HEK293T (cell line): ENCODE measurements around the gene COL28A1.

ENCODE experiments used
- BHLHE40 ChIP-seq: fragments of 450-650 bp; IDR thresholded peaks from 2 replicates; pipeline ENCODE4 v1.6.1; 2016; ENCODE audit warnings: mild to moderate bottlenecking, moderate library complexity, borderline replicate concordance
- FOXK2 ChIP-seq: fragments of 450-650 bp; IDR thresholded peaks from 2 replicates; pipeline ENCODE4 v1.6.1; 2016; ENCODE audit warnings: mild to moderate bottlenecking
- FOXM1 ChIP-seq: fragments of 450-650 bp; IDR thresholded peaks from 2 replicates; pipeline ENCODE4 v1.6.1; 2017; ENCODE audit warnings: mild to moderate bottlenecking, borderline replicate concordance
- PKNOX1 ChIP-seq: fragments of 450-650 bp; IDR thresholded peaks from 2 replicates; pipeline ENCODE4 v1.6.1; 2016
- TARDBP ChIP-seq: fragments of 450-650 bp; IDR thresholded peaks from 2 replicates; pipeline ENCODE4 v1.6.1; 2016

DNA sequence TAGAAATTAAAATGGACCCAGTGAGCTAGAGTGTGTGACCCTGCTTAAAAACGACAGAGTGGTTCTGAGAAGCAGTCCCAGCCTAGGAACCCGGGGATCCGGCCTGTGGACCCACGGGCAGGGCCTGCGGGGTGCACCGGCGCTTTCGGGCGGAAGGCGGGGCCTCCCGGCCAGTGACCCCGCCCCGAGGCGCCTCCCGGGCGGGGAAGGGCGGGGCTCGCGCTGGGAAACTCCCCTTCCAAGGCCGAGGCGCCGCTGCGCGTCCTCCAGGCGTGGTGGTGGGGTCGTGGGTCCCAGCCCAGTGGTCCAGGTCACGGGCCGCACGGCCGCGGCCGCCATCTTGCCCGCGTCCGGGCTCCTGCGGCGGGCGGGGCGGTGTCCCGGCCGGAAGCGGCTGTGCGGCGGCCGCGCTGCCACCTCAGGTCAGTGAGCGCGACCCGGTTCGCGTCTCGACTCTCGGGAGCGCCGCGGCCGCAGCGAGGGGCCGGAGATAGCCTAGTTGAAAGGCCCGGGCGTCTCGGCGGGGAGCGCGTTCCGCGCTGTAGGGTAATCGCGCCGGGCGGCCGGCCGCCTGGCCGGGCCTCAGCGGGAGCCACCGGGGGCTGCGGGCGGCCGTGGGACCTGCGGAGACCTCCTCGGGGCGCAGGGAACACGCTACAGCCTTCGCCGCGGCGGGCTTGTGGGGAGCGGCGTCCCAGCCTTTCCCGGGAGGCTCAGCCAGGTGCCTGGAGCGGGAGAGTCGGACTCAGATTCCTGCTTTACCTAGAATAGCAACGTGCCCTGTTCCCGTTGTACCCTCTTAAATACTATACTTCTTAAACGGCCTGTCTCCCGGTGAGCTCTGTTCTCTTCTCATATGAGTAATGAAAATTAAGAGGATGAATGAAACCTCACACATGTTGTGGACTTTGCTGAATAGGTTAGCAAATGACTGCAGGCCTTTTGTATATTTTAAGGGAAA lies 31.3 kb upstream of the COL28A1 start, which contains the start of gene MIOS:
- TF ChIP-seq TARDBP (no peak), PKNOX1 (no peak), FOXM1 (no peak), BHLHE40 (no peak), FOXK2 (no peak)
